Right atrium auricular region (tissue), 2 donors: ENCODE measurements around the gene FHIT. TPM values are rescaled to one million over a fixed set of nuclear protein-coding genes. Genes with fewer than 3 reads are reported as not detected.

Experiments
- DNase-seq: peaks from one replicate; pipeline ENCODE4 v3.0.0-alpha.2; 2019; ENCODE audit warnings: low spot score
- H3K27ac ChIP-seq, 2 donors: fragments of 200-600 bp; sonication (generic); 1 replicate in 1 of 2; 2 replicates in 1 of 2; pipeline ENCODE4 v1.5.1; 2016 to 2019
- H3K27me3 ChIP-seq, 2 donors: fragments of 200-600 bp; sonication (generic); one replicate each; pipeline versions ENCODE4 v1.5.1 to v1.6.0; 2017 to 2019
- H3K36me3 ChIP-seq: fragments of 200-600 bp; sonication (generic); one replicate; pipeline ENCODE4 v1.5.1; 2016
- H3K4me1 ChIP-seq, 2 donors: fragments of 200-600 bp; sonication (generic); one replicate each; pipeline versions ENCODE4 v1.5.1 to v1.6.0; 2017 to 2019
- H3K4me3 ChIP-seq, 2 donors: fragments of 200-600 bp; sonication (generic); 1 replicate in 1 of 2; 2 replicates in 1 of 2; pipeline ENCODE4 v1.5.1; 2017 to 2019; ENCODE audit warnings: mild to moderate bottlenecking in 1 of 2, moderate library complexity in 1 of 2
- H3K9me3 ChIP-seq, 2 donors: fragments of 200-600 bp; sonication (generic); one replicate each; pipeline ENCODE4 v1.5.1; 2019
- CTCF ChIP-seq, 2 donors: fragments of 200-600 bp; sonication (generic); IDR thresholded peaks; one replicate each; pipeline ENCODE4 v1.5.1; 2019; ENCODE audit warnings: antibody characterized with exemption in 2 of 2
- total RNA-seq, 2 donors: library from RNA; depleted of rRNA; stranded (reverse); fragments of >200 nt; gene quantifications; one replicate each; pipeline ENCODE4 v1.1.0, GENCODE V29; 2016

The FHIT gene
- total RNA-seq, 2 donors from 2014 or later, result 10.4 to 11.0 TPM

DNA sequence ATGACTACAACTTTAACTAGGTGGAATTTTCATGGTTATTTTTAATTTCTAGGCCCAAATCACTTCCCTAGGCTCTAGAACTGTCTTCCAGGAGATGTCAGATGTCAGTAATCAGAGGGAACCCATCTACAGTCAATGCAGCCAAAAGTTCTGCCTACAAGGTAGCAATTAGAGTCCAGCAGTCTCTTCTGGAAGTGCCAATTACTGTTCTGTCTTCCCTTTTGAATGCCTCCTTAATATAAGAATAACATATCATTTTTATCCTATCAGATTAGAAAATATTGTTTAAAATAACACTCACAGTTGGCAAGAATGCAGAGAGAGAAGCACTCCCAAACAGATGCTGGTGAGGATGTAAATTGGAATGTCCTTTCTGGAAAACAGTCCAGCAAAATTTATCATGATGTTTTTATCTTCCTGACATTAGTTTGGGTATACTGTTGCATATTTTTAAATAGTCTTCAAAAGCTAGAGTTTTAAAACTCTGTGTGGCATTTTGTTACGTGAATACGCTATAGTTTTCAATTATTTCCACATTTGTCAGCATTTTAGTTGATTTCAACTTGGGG is 543.7 kb downstream of the FHIT start:
- TF ChIP-seq CTCF (IDR thresholded peaks at IDR 0.05), result no peak
- no peaks in the 10 kb centered on the region for H3K36me3 ChIP-seq
- peaks cover 0 to 6% of the 10 kb centered on the region in 2 donors for H3K9me3 ChIP-seq
- H3K4me1 ChIP-seq, result peaks cover 0 to 3% of the 10 kb centered on the region in 2 donors
- no peak overlapping the region for H3K4me3 ChIP-seq
- H3K27ac ChIP-seq, result no peak overlapping the region
- H3K27me3 ChIP-seq, result no peaks in the 10 kb centered on the region
- DNase-seq, result no peak

GRCh38 chr3:60703956-60704736 is 547.1 kb downstream of the FHIT start:
- Histone ChIP-seq H3K36me3 (no peaks in the 10 kb centered on the region), H3K4me1 (peaks cover 0 to 3% of the 10 kb centered on the region in 2 donors), H3K9me3 (peaks cover 0 to 6% of the 10 kb centered on the region in 2 donors), H3K4me3 (no peak overlapping the region), H3K27me3 (no peaks in the 10 kb centered on the region), H3K27ac (no peak overlapping the region)
- no peak for TF ChIP-seq CTCF (IDR thresholded peaks at IDR 0.05)
- DNase-seq, result no peak

DNA sequence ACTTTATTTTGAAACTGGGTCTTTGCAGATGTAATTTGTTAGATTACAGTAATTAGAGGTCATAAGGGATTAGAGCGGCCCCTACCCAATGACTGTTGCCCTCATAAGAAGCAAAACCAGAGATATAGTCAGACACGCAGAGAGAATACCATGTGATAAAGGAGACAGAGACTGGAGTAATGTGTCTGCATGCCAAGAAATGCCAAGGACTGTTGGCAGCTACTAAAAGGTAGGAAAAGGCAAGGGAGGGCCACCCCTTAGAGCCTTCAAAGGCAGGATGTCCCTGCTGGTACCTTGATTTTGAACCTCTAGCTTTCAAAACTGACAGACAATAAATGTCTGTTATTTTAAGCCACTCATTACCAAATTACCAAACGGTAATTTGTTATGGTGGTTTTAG is 548.2 kb downstream of the FHIT start:
- DNase-seq, result no peak
- H3K27ac ChIP-seq, result no peak overlapping the region

GRCh38 chr3:60698117-60698516 is 553.1 kb downstream of the FHIT start:
- no peak for DNase-seq
- Histone ChIP-seq H3K9me3 (no peaks in the 10 kb centered on the region), H3K36me3 (no peaks in the 10 kb centered on the region), H3K4me3 (no peak overlapping the region), H3K4me1 (no peaks in the 10 kb centered on the region), H3K27ac (no peak overlapping the region), H3K27me3 (no peaks in the 10 kb centered on the region)
- TF ChIP-seq CTCF (IDR thresholded peaks at IDR 0.05), result no peak

More for the DNA sequence above, 548.2 kb downstream of the FHIT start:
- no peak for TF ChIP-seq CTCF (IDR thresholded peaks at IDR 0.05)
- Histone ChIP-seq H3K27me3 (no peaks in the 10 kb centered on the region), H3K36me3 (no peaks in the 10 kb centered on the region), H3K4me3 (no peak overlapping the region), H3K4me1 (peaks cover 0 to 3% of the 10 kb centered on the region in 2 donors), H3K9me3 (peaks cover 0 to 6% of the 10 kb centered on the region in 2 donors)

GRCh38 chr3:60697132-60697531 is 554.1 kb downstream of the FHIT start:
- H3K27me3 ChIP-seq, result no peaks in the 10 kb centered on the region
- no peak overlapping the region for H3K4me3 ChIP-seq
- no peaks in the 10 kb centered on the region for H3K9me3 ChIP-seq
- TF ChIP-seq CTCF (IDR thresholded peaks at IDR 0.05), result no peak
- H3K36me3 ChIP-seq, result no peaks in the 10 kb centered on the region
- H3K27ac ChIP-seq, result no peak overlapping the region
- H3K4me1 ChIP-seq, result no peaks in the 10 kb centered on the region
- no peak for DNase-seq
